Activated T-helper 17 cell treated with anti-CD3 and anti-CD28 coated beads, Interleukin-2, amount 50 U/mL, for 72 hours (primary cell): ENCODE results near the gene MCRS1. TPM values are rescaled to one million over a fixed set of nuclear protein-coding genes. Genes with fewer than 3 reads are reported as not detected.

Source experiments
- total RNA-seq, 2 donors: library from RNA; stranded (reverse); gene quantifications; one replicate each; pipeline ENCODE4 v1.2.3, GENCODE V29; 2022

Gene MCRS1
- total RNA-seq, 2 donors from 2014 or later = 31.6 to 54.8 TPM

Other genes starting within 250 kb of the MCRS1 start
- 10 to 100 TPM; 53.9 to 56.5 TPM for gene TROAP, start 244.9 kb downstream of the MCRS1 start, total RNA-seq
- not detected for gene C1QL4, start 231.0 kb downstream of the MCRS1 start, total RNA-seq
- gene DNAJC22, start 221.3 kb downstream of the MCRS1 start, total RNA-seq = not detected
- 10 to 100 TPM; 15.3 to 16.9 TPM for gene SPATS2, start 200.7 kb downstream of the MCRS1 start, total RNA-seq
- 1 to 10 TPM; 1.1 to 1.3 TPM for gene KCNH3, start 29.1 kb downstream of the MCRS1 start, total RNA-seq
- under 1 TPM in 1 of 2 donors, not detected in 1; 0.11 TPM for gene FAM186B, start 37.5 kb upstream of the MCRS1 start, total RNA-seq
- 1 to 10 TPM; 7.7 to 8.2 TPM for gene PRPF40B, start 55.4 kb upstream of the MCRS1 start, total RNA-seq
- gene FMNL3, start 139.3 kb upstream of the MCRS1 start, total RNA-seq = 10 to 100 TPM; 19.9 to 33.8 TPM
- 100 to 1,000 TPM; 407 to 411 TPM for gene TMBIM6, start 173.4 kb upstream of the MCRS1 start, total RNA-seq